ENCODE results near the gene MAPKAPK2.

MAPKAPK2 gene

DNA sequence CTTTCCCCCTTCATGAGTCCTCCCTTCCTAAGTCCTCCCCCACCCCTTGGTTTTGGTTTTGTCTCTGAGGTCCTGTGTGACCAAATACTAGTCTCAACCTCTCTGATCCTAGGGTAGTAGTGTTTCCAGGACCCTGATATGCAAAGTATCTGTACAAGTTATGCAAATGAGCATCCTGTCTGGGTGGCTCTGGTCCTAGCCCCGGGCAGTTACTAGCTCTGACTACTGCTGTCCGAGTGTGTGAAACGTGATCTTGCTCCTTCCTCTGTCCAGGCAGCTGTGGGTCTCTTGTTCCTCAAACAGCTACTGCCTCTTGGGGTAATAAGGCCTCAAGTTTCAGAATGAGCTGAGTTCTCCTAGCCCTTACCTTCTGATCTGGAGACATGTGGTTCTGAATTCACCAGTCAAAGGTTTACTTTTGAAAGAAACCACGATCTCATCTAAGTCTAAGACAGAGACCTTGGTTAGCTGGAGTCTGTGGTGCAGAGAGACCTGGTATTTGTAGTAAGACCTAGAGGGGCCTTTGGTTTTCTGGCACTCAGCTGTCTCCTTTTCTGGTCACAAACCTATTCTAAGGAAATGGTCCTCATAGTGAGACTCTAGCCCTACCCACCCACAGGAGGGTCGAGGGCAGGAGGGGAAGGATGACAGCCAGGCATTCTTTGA lies 54.8 kb downstream of the MAPKAPK2 start:
- H3K4me3 ChIP-seq (ENCODE audit: low read depth, low read length), result no peak overlapping the region
- TF ChIP-seq, protein P1, sequence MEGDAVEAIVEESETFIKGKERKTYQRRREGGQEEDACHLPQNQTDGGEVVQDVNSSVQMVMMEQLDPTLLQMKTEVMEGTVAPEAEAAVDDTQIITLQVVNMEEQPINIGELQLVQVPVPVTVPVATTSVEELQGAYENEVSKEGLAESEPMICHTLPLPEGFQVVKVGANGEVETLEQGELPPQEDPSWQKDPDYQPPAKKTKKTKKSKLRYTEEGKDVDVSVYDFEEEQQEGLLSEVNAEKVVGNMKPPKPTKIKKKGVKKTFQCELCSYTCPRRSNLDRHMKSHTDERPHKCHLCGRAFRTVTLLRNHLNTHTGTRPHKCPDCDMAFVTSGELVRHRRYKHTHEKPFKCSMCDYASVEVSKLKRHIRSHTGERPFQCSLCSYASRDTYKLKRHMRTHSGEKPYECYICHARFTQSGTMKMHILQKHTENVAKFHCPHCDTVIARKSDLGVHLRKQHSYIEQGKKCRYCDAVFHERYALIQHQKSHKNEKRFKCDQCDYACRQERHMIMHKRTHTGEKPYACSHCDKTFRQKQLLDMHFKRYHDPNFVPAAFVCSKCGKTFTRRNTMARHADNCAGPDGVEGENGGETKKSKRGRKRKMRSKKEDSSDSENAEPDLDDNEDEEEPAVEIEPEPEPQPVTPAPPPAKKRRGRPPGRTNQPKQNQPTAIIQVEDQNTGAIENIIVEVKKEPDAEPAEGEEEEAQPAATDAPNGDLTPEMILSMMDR (IDR thresholded peaks at IDR 0.05; ENCODE audit: low read depth, low read length), result no peak
- in situ Hi-C loops (cut with HindIII; ENCODE audit: low sequenced_read_pairs), result loop anchor here (25.0 kb wide), 1 partner anchor 102 kb away; the partner anchor contains the start of gene DYRK3
- no peak for DNase-seq (ENCODE audit: low read depth, low spot score)

- no peak for DNase-seq (ENCODE audit: low read depth, low spot score)
- TF ChIP-seq, protein P1 (IDR thresholded peaks at IDR 0.05; ENCODE audit: low read depth, low read length), result no peak
- H3K4me3 ChIP-seq (ENCODE audit: low read depth, low read length), result no peak overlapping the region
- in situ Hi-C loops (cut with HindIII; ENCODE audit: low sequenced_read_pairs), result loop anchor here (25.0 kb wide), 1 partner anchor 104 kb away; the partner anchor contains the start of gene DYRK3
These were observed 56.5 kb downstream of the MAPKAPK2 start for GRCh38 chr1:206741142-206741701.

GRCh38 chr1:206742719-206743383 lies 58.1 kb downstream of the MAPKAPK2 start:
- no peak for DNase-seq (ENCODE audit: low read depth, low spot score)
- H3K4me3 ChIP-seq (ENCODE audit: low read depth, low read length), result no peak overlapping the region
- TF ChIP-seq, protein P1 (IDR thresholded peaks at IDR 0.05; ENCODE audit: low read depth, low read length), result no peak
- in situ Hi-C loops (cut with HindIII; ENCODE audit: low sequenced_read_pairs), result loop anchor here (25.0 kb wide), 1 partner anchor 106 kb away; the partner anchor contains the start of gene DYRK3

GRCh38 chr1:206744683-206745082 lies 60.0 kb downstream of the MAPKAPK2 start:
- no peak for DNase-seq (ENCODE audit: low read depth, low spot score)
- in situ Hi-C loops (cut with HindIII; ENCODE audit: low sequenced_read_pairs), result loop anchor here (25.0 kb wide), 1 partner anchor 107 kb away; the partner anchor contains the start of gene DYRK3
- TF ChIP-seq, protein P1 (IDR thresholded peaks at IDR 0.05; ENCODE audit: low read depth, low read length), result no peak
- no peak overlapping the region for H3K4me3 ChIP-seq (ENCODE audit: low read depth, low read length)

- TF ChIP-seq, protein P1 (IDR thresholded peaks at IDR 0.05; ENCODE audit: low read depth, low read length), result no peak
- H3K4me3 ChIP-seq (ENCODE audit: low read depth, low read length), result no peak overlapping the region
- DNase-seq (ENCODE audit: low read depth, low spot score), result no peak
- in situ Hi-C loops (cut with HindIII; ENCODE audit: low sequenced_read_pairs), result loop anchor here (25.0 kb wide), 1 partner anchor 108 kb away; the partner anchor contains the start of gene DYRK3
These were observed 60.6 kb downstream of the MAPKAPK2 start for GRCh38 chr1:206745301-206745700.

DNA sequence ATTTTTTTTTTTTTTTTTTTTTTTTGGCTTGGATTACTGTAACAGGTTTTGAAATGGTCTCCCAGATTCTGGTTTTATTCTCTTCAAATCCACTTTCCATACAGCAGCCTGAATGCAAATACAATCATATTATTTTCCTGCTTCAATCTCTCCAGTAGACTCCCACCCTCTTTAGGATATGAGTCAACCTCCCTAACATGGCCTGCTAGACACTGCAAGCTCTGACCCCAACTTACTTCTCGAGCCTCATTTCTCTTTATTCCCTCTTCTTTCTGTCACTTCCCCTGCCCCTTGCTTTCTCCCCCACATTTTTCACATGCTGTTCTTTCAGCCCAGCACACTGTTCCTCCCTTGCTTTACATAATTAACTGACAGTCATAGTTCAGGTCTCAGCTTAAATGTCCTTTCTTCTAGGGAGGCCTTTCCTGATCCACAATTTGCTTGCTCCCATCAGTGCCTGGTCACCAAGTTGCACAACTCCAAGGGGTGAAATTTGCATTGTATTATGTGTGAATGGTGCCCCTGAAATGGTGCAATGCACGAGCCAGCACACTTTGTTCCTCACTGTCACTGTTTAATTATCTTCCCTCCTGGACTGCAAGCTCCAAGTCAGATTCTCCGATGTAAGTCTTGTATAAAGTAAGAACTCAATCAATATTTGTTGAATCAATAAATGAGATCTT lies 63.8 kb downstream of the MAPKAPK2 start:
- in situ Hi-C loops (cut with HindIII; ENCODE audit: low sequenced_read_pairs), result loop anchor here (25.0 kb wide), 1 partner anchor 111 kb away; the partner anchor contains the start of gene DYRK3
- H3K4me3 ChIP-seq (ENCODE audit: low read depth, low read length), result no peak overlapping the region
- DNase-seq (ENCODE audit: low read depth, low spot score), result no peak
- TF ChIP-seq, protein P1 (IDR thresholded peaks at IDR 0.05; ENCODE audit: low read depth, low read length), result no peak
